ENCODE data around the gene GCKR.

DNA sequence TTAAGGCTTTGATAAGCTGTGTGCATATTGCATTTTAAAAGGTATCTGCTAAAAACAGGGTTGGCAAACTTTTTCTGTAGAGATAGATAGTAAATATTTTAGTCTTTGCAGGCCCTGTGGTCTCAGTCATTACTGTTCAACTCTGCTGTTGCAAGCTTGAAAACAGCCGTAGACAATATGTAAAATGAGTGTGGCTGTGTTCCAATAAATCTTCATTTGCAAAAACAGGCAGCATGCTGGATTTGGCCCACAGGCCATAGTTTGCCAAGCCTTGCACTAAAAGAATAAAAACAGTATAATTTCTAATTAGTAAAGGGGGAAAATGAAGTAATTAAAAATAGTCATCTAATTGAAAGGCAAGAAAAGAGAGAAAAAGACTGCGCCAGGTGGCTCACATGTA, 35.3 kb downstream of the GCKR start:
- TF ChIP-seq, protein P1, sequence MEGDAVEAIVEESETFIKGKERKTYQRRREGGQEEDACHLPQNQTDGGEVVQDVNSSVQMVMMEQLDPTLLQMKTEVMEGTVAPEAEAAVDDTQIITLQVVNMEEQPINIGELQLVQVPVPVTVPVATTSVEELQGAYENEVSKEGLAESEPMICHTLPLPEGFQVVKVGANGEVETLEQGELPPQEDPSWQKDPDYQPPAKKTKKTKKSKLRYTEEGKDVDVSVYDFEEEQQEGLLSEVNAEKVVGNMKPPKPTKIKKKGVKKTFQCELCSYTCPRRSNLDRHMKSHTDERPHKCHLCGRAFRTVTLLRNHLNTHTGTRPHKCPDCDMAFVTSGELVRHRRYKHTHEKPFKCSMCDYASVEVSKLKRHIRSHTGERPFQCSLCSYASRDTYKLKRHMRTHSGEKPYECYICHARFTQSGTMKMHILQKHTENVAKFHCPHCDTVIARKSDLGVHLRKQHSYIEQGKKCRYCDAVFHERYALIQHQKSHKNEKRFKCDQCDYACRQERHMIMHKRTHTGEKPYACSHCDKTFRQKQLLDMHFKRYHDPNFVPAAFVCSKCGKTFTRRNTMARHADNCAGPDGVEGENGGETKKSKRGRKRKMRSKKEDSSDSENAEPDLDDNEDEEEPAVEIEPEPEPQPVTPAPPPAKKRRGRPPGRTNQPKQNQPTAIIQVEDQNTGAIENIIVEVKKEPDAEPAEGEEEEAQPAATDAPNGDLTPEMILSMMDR (IDR thresholded peaks at IDR 0.05), result no peak
- TF ChIP-seq POLR2A (IDR thresholded peaks at IDR 0.05), result no peak
